Measurements from ENCODE around the gene ANK2. TPM values are rescaled to one million over a fixed set of nuclear protein-coding genes. Genes with fewer than 3 reads are reported as not detected.

The ANK2 gene
- total and polyA plus RNA-seq, 2 experiments from 2014 or later, result 10.9 to 25.9 TPM

- in situ Hi-C loops (cut with MboI), result no loop called here
- no peak overlapping the region for H3K4me2 ChIP-seq (ENCODE audit: unreplicated experiment)
- WGBS, 2 experiments (ENCODE audit: low coverage in 1 of 2, low lambda C conversion rate in 2 of 2, missing lambda C conversion rate in 2 of 2), result 95% methylated on average over 4 of the region's 4 CpGs
- H3K27me3 ChIP-seq (replicated peaks; ENCODE audit: insufficient read depth), result no peaks in the 10 kb centered on the region
- no peak for DNase-seq
- H3K9ac ChIP-seq, result no peak overlapping the region
- H3K27ac ChIP-seq, result no peak overlapping the region
- no peaks in the 10 kb centered on the region for H4K20me1 ChIP-seq (ENCODE audit: insufficient read depth)
- no peak overlapping the region for H2AFZ ChIP-seq
- H3K4me3 ChIP-seq, result no peak overlapping the region
- no peak for TF ChIP-seq EZH2 (IDR thresholded peaks at IDR 0.05; ENCODE audit: insufficient read depth, poor library complexity, severe bottlenecking)
- no peak for TF ChIP-seq EZH2phosphoT487 (IDR thresholded peaks at IDR 0.05; ENCODE audit: insufficient read depth, low read depth)
- no peaks in the 10 kb centered on the region for H3K79me2 ChIP-seq (ENCODE audit: insufficient read depth)
- H3K9me3 ChIP-seq (ENCODE audit: low read depth), result no peaks in the 10 kb centered on the region
- peaks cover 9% of the 10 kb centered on the region for H3K4me1 ChIP-seq (ENCODE audit: insufficient read depth)
- no peaks in the 10 kb centered on the region for H3K36me3 ChIP-seq (ENCODE audit: low read depth)
- H3K9me2 ChIP-seq (ENCODE audit: insufficient read depth), result no peaks in the 10 kb centered on the region; the same call in 1 of the 2 replicates
- H3F3A ChIP-seq (ENCODE audit: insufficient read depth), result no peaks in the 10 kb centered on the region
Measured at GRCh38 chr4:113012786-113013185, 36.7 kb upstream of the ANK2 start.

GRCh38 chr4:113013751-113014150 lies 35.7 kb upstream of the ANK2 start:
- H3K4me1 ChIP-seq (ENCODE audit: insufficient read depth), result peaks cover 9% of the 10 kb centered on the region
- no peak for TF ChIP-seq EZH2phosphoT487 (IDR thresholded peaks at IDR 0.05; ENCODE audit: insufficient read depth, low read depth)
- TF ChIP-seq EZH2 (IDR thresholded peaks at IDR 0.05; ENCODE audit: insufficient read depth, poor library complexity, severe bottlenecking), result no peak
- WGBS, 2 experiments (ENCODE audit: low coverage in 1 of 2, low lambda C conversion rate in 2 of 2, missing lambda C conversion rate in 2 of 2), result 18 to 19% methylated on average over 1 of the region's 1 CpG
- no peaks in the 10 kb centered on the region for H3K9me3 ChIP-seq (ENCODE audit: low read depth)
- no peaks in the 10 kb centered on the region for H4K20me1 ChIP-seq (ENCODE audit: insufficient read depth)
- DNase-seq, result peak; percentile 33
- no peaks in the 10 kb centered on the region for H3F3A ChIP-seq (ENCODE audit: insufficient read depth)
- H3K27ac ChIP-seq, result no peak overlapping the region
- H3K4me2 ChIP-seq (ENCODE audit: unreplicated experiment), result peak overlapping the region; percentile 17
- H3K4me3 ChIP-seq, result no peak overlapping the region
- H3K9me2 ChIP-seq (ENCODE audit: insufficient read depth), result no peaks in the 10 kb centered on the region; the same call in 1 of the 2 replicates
- no peak overlapping the region for H3K9ac ChIP-seq
- in situ Hi-C loops (cut with MboI), result no loop called here
- H3K36me3 ChIP-seq (ENCODE audit: low read depth), result no peaks in the 10 kb centered on the region
- peak overlapping the region; percentile 46; the same call in 1 of the 2 replicates for H2AFZ ChIP-seq
- H3K27me3 ChIP-seq (replicated peaks; ENCODE audit: insufficient read depth), result no peaks in the 10 kb centered on the region
- H3K79me2 ChIP-seq (ENCODE audit: insufficient read depth), result no peaks in the 10 kb centered on the region

GRCh38 chr4:113016377-113016776 lies 33.1 kb upstream of the ANK2 start:
- H3K79me2 ChIP-seq (ENCODE audit: insufficient read depth), result no peaks in the 10 kb centered on the region
- no peaks in the 10 kb centered on the region for H3K36me3 ChIP-seq (ENCODE audit: low read depth)
- no peaks in the 10 kb centered on the region for H3K9me3 ChIP-seq (ENCODE audit: low read depth)
- H4K20me1 ChIP-seq (ENCODE audit: insufficient read depth), result no peaks in the 10 kb centered on the region
- no peaks in the 10 kb centered on the region for H3F3A ChIP-seq (ENCODE audit: insufficient read depth)
- TF ChIP-seq EZH2 (IDR thresholded peaks at IDR 0.05; ENCODE audit: insufficient read depth, poor library complexity, severe bottlenecking), result no peak
- no peak for TF ChIP-seq EZH2phosphoT487 (IDR thresholded peaks at IDR 0.05; ENCODE audit: insufficient read depth, low read depth)
- H3K4me2 ChIP-seq (ENCODE audit: unreplicated experiment), result no peak overlapping the region
- no peaks in the 10 kb centered on the region; the same call in 1 of the 2 replicates for H3K9me2 ChIP-seq (ENCODE audit: insufficient read depth)
- 95 to 100% methylated on average over 1 of the region's 1 CpG for WGBS, 2 experiments (ENCODE audit: low coverage in 1 of 2, low lambda C conversion rate in 2 of 2, missing lambda C conversion rate in 2 of 2)
- peaks cover 16% of the 10 kb centered on the region for H3K4me1 ChIP-seq (ENCODE audit: insufficient read depth)
- in situ Hi-C loops (cut with MboI), result no loop called here
- no peak for DNase-seq
- no peaks in the 10 kb centered on the region for H3K27me3 ChIP-seq (replicated peaks; ENCODE audit: insufficient read depth)
- H2AFZ ChIP-seq, result no peak overlapping the region
- H3K9ac ChIP-seq, result no peak overlapping the region
- H3K4me3 ChIP-seq, result no peak overlapping the region
- no peak overlapping the region for H3K27ac ChIP-seq

- no peaks in the 10 kb centered on the region for H3K9me2 ChIP-seq (ENCODE audit: insufficient read depth)
- no peaks in the 10 kb centered on the region for H3K9me3 ChIP-seq (ENCODE audit: low read depth)
- H3K36me3 ChIP-seq (ENCODE audit: low read depth), result no peaks in the 10 kb centered on the region
- H3K27me3 ChIP-seq (replicated peaks; ENCODE audit: insufficient read depth), result no peaks in the 10 kb centered on the region
- H2AFZ ChIP-seq, result no peak overlapping the region
- in situ Hi-C loops (cut with MboI), result no loop called here
- no peaks in the 10 kb centered on the region for H3K79me2 ChIP-seq (ENCODE audit: insufficient read depth)
- no peaks in the 10 kb centered on the region for H4K20me1 ChIP-seq (ENCODE audit: insufficient read depth)
- H3F3A ChIP-seq (ENCODE audit: insufficient read depth), result no peaks in the 10 kb centered on the region; the same call in 1 of the 2 replicates
- H3K4me3 ChIP-seq, result no peak overlapping the region
- no peak overlapping the region for H3K9ac ChIP-seq
- peak; percentile 37 for DNase-seq
- no peak for TF ChIP-seq EZH2phosphoT487 (IDR thresholded peaks at IDR 0.05; ENCODE audit: insufficient read depth, low read depth)
- TF ChIP-seq EZH2 (IDR thresholded peaks at IDR 0.05; ENCODE audit: insufficient read depth, poor library complexity, severe bottlenecking), result no peak
- 3 to 27% methylated on average over 1 of the region's 1 CpG for WGBS, 2 experiments (ENCODE audit: low coverage in 1 of 2, low lambda C conversion rate in 2 of 2, missing lambda C conversion rate in 2 of 2)
- H3K4me2 ChIP-seq (ENCODE audit: unreplicated experiment), result peak overlapping the region; percentile 51
- H3K4me1 ChIP-seq (ENCODE audit: insufficient read depth), result peaks cover 15% of the 10 kb centered on the region
- no peak overlapping the region for H3K27ac ChIP-seq
Measured at GRCh38 chr4:113020966-113021365, 28.5 kb upstream of the ANK2 start.

GRCh38 chr4:113024388-113024787 lies 25.1 kb upstream of the ANK2 start:
- Histone ChIP-seq H3F3A (ENCODE audit: insufficient read depth) (no peaks in the 10 kb centered on the region; the same call in 1 of the 2 replicates), H3K27ac (no peak overlapping the region), H3K36me3 (ENCODE audit: low read depth) (no peaks in the 10 kb centered on the region), H4K20me1 (ENCODE audit: insufficient read depth) (no peaks in the 10 kb centered on the region), H3K9me2 (ENCODE audit: insufficient read depth) (no peaks in the 10 kb centered on the region), H3K4me3 (no peak overlapping the region), H3K4me1 (ENCODE audit: insufficient read depth) (peaks cover 28% of the 10 kb centered on the region), H3K27me3 (replicated peaks; ENCODE audit: insufficient read depth) (no peaks in the 10 kb centered on the region), H3K4me2 (ENCODE audit: unreplicated experiment) (no peak overlapping the region), H2AFZ (no peak overlapping the region), H3K79me2 (ENCODE audit: insufficient read depth) (no peaks in the 10 kb centered on the region), H3K9me3 (ENCODE audit: low read depth) (no peaks in the 10 kb centered on the region), H3K9ac (no peak overlapping the region)
- TF ChIP-seq EZH2 (IDR thresholded peaks at IDR 0.05; ENCODE audit: insufficient read depth, poor library complexity, severe bottlenecking), result no peak
- TF ChIP-seq EZH2phosphoT487 (IDR thresholded peaks at IDR 0.05; ENCODE audit: insufficient read depth, low read depth), result no peak
- WGBS, 2 experiments (ENCODE audit: low coverage in 1 of 2, low lambda C conversion rate in 2 of 2, missing lambda C conversion rate in 2 of 2), result 100% methylated on average over 1 of the region's 1 CpG
- in situ Hi-C loops (cut with MboI), result no loop called here
- no peak for DNase-seq

Data from GM23248 (cell line).